WTC11 (cell line): ENCODE measurements around the gene MXRA8. TPM values are rescaled to one million over a fixed set of nuclear protein-coding genes. Genes with fewer than 3 reads are reported as not detected.

Experiments
- ATAC-seq: fragments of 200-7000 bp; cut with Tn5 transposase; 2 replicates; pipeline ENCODE4 v1.10.0; 2021; ENCODE audit warnings: mild to moderate bottlenecking, moderate library complexity
- CTCF ChIA-PET: fragments of 300-600 bp; sonication (Branson Sonifier 250); formaldehyde crosslinking; loops from one replicate; lab custom pipeline; 2021; ENCODE audit warnings: antibody characterized with exemption; lab: Charles Lee
- POLR2A ChIA-PET: fragments of 350-600 bp; sonication (Branson Sonifier 250); formaldehyde crosslinking; loops from one replicate; lab custom pipeline; 2021; ENCODE audit warnings: antibody characterized with exemption; lab: Charles Lee
- DNase-seq: peaks from one replicate; pipeline ENCODE4 v3.0.0; 2021; ENCODE audit warnings: low spot score
- H3K27ac Mint-ChIP-seq: 2 replicates; pipeline ENCODE4 v1.8.0; 2021; ENCODE audit warnings: mixed read lengths
- H3K27me3 Mint-ChIP-seq: 2 replicates; pipeline ENCODE4 v1.8.0; 2021; ENCODE audit warnings: low read depth, mild to moderate bottlenecking, moderate library complexity, mixed read lengths
- H3K36me3 Mint-ChIP-seq: 2 replicates; pipeline ENCODE4 v1.8.0; 2021; ENCODE audit warnings: mixed read lengths
- H3K4me1 Mint-ChIP-seq: 2 replicates; pipeline ENCODE4 v1.8.0; 2022; ENCODE audit warnings: mixed read lengths
- H3K4me3 Mint-ChIP-seq: 2 replicates; pipeline ENCODE4 v1.8.0; 2021; ENCODE audit warnings: mild to moderate bottlenecking, moderate library complexity, mixed read lengths
- H3K9me3 Mint-ChIP-seq: 2 replicates; pipeline ENCODE4 v1.8.0; 2021; ENCODE audit warnings: mixed read lengths
- ATF1 ChIP-seq: sonication (generic); formaldehyde crosslinking; IDR thresholded peaks from 2 replicates; pipeline ENCODE4 v1.8.1; 2023; ENCODE audit warnings: mild to moderate bottlenecking, moderate library complexity, missing genetic modification reagents
- FOXJ3 ChIP-seq: sonication (generic); formaldehyde crosslinking; IDR thresholded peaks from 2 replicates; pipeline ENCODE4 v1.9.0; 2021; ENCODE audit warnings: missing genetic modification reagents, mild to moderate bottlenecking, borderline replicate concordance
- SMAD4 ChIP-seq: sonication (generic); formaldehyde crosslinking; IDR thresholded peaks from 2 replicates; pipeline ENCODE4 v1.8.0; 2022; ENCODE audit warnings: mild to moderate bottlenecking, missing genetic modification reagents
- TP53 ChIP-seq: sonication (generic); formaldehyde crosslinking; IDR thresholded peaks from 2 replicates; pipeline ENCODE4 v1.8.1; 2023; ENCODE audit warnings: mild to moderate bottlenecking, missing genetic modification reagents
- ZNF219 ChIP-seq: sonication (generic); formaldehyde crosslinking; IDR thresholded peaks from 2 replicates; pipeline ENCODE4 v1.8.0; 2023; ENCODE audit warnings: missing genetic modification reagents, mild to moderate bottlenecking, borderline replicate concordance
- ZNF416 ChIP-seq: fragments of 250-450 bp; sonication (Bioruptor Pico); IDR thresholded peaks from 2 replicates; pipeline ENCODE4 v1.9.0; 2021; ENCODE audit warnings: mild to moderate bottlenecking, inconsistent platforms
- total RNA-seq: library from RNA; stranded (reverse); gene quantifications from 3 replicates; pipeline ENCODE4 v1.2.3, GENCODE V29; 2021
- TF ChIP-seq, protein P1 (sequence below): sonication (generic); formaldehyde crosslinking; IDR thresholded peaks from 2 replicates; pipeline ENCODE4 v1.8.0; 2023; ENCODE audit warnings: mild to moderate bottlenecking, missing genetic modification reagents
- TF ChIP-seq, protein P2 (sequence below): sonication (generic); formaldehyde crosslinking; IDR thresholded peaks from 2 replicates; pipeline ENCODE4 v1.8.1; 2022; ENCODE audit warnings: low read depth, missing genetic modification reagents, borderline replicate concordance
- TF ChIP-seq, protein P3 (sequence below): fragments of 250-450 bp; sonication (Bioruptor Pico); IDR thresholded peaks from 2 replicates; pipeline ENCODE4 v1.9.0; 2021; ENCODE audit warnings: mild to moderate bottlenecking
- TF ChIP-seq, protein P4 (sequence below): sonication (generic); formaldehyde crosslinking; IDR thresholded peaks from 2 replicates; pipeline ENCODE4 v1.8.1; 2023; ENCODE audit warnings: mild to moderate bottlenecking, missing genetic modification reagents
- TF ChIP-seq, protein P5 (sequence below): fragments of 250-450 bp; sonication (Bioruptor Pico); conservative IDR thresholded peaks from 2 replicates; pipeline ENCODE4 v1.9.0; 2021; ENCODE audit warnings: mild to moderate bottlenecking
- TF ChIP-seq, protein P6 (sequence below): sonication (generic); formaldehyde crosslinking; IDR thresholded peaks from 2 replicates; pipeline ENCODE4 v1.8.0; 2023; ENCODE audit warnings: missing genetic modification reagents, mild to moderate bottlenecking, borderline replicate concordance
- TF ChIP-seq, protein P7 (sequence below): sonication (generic); formaldehyde crosslinking; IDR thresholded peaks from 2 replicates; pipeline ENCODE4 v1.8.1; 2022; ENCODE audit warnings: low read depth, mild to moderate bottlenecking, moderate library complexity, missing genetic modification reagents, borderline replicate concordance

Gene MXRA8
- total RNA-seq, 1 experiment from 2014 or later: 6.7 TPM

DNA sequence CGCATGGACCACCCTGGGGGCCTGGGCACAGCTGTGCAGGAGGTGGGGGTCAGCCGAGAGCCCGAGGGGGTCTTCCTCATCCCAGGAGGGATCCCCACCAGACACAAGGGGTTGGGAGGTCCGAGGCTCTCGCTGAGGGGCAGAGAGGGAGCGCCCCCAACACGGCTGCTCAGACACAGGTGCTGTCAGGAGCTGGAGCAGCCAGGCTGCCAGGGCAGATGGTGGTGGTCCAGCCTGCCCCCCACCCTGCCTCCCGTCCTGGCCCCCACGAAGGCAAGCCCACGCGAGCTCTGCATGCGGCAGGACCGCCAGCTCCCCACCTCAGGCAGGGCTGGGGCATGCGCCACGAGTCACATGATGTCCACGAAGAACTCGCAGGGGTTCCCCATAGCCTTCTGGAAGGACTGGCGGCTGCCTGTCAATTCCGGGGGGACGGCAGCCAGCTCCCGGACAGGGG, 22.5 kb downstream of the MXRA8 start (continued):
- TF ChIP-seq, protein P1, sequence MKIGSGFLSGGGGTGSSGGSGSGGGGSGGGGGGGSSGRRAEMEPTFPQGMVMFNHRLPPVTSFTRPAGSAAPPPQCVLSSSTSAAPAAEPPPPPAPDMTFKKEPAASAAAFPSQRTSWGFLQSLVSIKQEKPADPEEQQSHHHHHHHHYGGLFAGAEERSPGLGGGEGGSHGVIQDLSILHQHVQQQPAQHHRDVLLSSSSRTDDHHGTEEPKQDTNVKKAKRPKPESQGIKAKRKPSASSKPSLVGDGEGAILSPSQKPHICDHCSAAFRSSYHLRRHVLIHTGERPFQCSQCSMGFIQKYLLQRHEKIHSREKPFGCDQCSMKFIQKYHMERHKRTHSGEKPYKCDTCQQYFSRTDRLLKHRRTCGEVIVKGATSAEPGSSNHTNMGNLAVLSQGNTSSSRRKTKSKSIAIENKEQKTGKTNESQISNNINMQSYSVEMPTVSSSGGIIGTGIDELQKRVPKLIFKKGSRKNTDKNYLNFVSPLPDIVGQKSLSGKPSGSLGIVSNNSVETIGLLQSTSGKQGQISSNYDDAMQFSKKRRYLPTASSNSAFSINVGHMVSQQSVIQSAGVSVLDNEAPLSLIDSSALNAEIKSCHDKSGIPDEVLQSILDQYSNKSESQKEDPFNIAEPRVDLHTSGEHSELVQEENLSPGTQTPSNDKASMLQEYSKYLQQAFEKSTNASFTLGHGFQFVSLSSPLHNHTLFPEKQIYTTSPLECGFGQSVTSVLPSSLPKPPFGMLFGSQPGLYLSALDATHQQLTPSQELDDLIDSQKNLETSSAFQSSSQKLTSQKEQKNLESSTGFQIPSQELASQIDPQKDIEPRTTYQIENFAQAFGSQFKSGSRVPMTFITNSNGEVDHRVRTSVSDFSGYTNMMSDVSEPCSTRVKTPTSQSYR: no peak
- TF ChIP-seq, protein P2, sequence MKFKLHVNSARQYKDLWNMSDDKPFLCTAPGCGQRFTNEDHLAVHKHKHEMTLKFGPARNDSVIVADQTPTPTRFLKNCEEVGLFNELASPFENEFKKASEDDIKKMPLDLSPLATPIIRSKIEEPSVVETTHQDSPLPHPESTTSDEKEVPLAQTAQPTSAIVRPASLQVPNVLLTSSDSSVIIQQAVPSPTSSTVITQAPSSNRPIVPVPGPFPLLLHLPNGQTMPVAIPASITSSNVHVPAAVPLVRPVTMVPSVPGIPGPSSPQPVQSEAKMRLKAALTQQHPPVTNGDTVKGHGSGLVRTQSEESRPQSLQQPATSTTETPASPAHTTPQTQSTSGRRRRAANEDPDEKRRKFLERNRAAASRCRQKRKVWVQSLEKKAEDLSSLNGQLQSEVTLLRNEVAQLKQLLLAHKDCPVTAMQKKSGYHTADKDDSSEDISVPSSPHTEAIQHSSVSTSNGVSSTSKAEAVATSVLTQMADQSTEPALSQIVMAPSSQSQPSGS (CRISPR knock-in tag): no peak
- TF ChIP-seq FOXJ3: no peak
- TF ChIP-seq ATF1 (CRISPR knock-in tag): no peak
- no peak for TF ChIP-seq ZNF416 (CRISPR knock-in tag)
- TF ChIP-seq, protein P3, sequence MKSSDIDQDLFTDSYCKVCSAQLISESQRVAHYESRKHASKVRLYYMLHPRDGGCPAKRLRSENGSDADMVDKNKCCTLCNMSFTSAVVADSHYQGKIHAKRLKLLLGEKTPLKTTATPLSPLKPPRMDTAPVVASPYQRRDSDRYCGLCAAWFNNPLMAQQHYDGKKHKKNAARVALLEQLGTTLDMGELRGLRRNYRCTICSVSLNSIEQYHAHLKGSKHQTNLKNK (CRISPR knock-in tag): no peak
- no peak for TF ChIP-seq SMAD4 (CRISPR knock-in tag)
- TF ChIP-seq, protein P4, sequence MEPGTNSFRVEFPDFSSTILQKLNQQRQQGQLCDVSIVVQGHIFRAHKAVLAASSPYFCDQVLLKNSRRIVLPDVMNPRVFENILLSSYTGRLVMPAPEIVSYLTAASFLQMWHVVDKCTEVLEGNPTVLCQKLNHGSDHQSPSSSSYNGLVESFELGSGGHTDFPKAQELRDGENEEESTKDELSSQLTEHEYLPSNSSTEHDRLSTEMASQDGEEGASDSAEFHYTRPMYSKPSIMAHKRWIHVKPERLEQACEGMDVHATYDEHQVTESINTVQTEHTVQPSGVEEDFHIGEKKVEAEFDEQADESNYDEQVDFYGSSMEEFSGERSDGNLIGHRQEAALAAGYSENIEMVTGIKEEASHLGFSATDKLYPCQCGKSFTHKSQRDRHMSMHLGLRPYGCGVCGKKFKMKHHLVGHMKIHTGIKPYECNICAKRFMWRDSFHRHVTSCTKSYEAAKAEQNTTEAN: no peak
- TF ChIP-seq, protein P5, sequence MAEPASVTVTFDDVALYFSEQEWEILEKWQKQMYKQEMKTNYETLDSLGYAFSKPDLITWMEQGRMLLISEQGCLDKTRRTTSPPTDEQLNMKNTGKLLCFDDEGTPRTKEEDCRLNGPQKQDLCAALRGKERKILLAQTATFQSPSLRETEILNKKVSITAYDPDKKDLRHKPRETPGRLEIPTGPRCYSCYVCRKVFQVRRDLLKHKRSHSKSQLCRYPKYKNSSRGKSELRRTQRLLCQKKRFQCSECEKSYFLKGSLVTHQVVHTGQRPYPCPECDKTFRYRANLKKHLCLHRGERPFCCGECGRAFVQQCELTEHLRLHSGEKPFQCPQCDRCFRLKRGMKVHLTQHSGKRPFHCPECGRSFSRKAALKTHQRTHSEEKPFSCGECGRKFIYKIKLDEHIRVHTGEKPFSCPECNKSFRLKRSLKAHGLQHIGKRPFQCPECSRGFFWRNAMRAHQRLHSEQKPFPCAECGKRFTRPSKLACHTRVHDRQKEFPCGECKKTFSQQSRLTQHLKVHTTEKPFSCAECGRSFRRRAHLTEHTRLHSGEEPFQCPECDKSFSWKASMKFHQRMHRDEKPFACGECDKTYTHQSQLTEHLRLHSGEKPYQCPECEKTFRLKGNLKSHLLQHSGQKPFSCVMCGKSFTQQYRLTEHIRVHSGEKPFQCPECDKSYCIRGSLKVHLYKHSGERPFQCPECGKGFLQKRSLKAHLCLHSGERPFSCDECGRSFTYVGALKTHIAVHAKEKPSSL (CRISPR knock-in tag): no peak

DNA sequence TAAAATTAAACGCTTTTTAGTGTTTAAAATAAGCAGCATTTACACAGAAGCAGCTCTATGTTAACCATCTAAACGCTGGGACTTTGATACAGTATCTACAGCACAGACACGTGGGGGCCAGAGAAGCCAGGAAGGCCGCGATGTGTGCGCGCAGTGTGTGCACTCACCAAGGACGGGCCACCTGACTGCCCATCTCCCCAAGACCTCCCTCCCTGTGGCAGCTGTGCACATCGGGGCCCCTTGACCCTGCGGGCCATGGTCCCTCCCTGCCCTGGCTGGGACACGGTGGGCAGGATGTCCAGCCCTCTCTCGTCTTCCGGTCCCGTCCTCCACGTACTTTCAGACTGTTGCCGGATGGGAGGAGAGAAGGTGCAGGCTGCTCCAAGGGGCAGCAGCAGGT, 23.1 kb downstream of the MXRA8 start:
- TF ChIP-seq TP53 (no peak), ZNF219 (CRISPR knock-in tag) (no peak)
- TF ChIP-seq, protein P6, sequence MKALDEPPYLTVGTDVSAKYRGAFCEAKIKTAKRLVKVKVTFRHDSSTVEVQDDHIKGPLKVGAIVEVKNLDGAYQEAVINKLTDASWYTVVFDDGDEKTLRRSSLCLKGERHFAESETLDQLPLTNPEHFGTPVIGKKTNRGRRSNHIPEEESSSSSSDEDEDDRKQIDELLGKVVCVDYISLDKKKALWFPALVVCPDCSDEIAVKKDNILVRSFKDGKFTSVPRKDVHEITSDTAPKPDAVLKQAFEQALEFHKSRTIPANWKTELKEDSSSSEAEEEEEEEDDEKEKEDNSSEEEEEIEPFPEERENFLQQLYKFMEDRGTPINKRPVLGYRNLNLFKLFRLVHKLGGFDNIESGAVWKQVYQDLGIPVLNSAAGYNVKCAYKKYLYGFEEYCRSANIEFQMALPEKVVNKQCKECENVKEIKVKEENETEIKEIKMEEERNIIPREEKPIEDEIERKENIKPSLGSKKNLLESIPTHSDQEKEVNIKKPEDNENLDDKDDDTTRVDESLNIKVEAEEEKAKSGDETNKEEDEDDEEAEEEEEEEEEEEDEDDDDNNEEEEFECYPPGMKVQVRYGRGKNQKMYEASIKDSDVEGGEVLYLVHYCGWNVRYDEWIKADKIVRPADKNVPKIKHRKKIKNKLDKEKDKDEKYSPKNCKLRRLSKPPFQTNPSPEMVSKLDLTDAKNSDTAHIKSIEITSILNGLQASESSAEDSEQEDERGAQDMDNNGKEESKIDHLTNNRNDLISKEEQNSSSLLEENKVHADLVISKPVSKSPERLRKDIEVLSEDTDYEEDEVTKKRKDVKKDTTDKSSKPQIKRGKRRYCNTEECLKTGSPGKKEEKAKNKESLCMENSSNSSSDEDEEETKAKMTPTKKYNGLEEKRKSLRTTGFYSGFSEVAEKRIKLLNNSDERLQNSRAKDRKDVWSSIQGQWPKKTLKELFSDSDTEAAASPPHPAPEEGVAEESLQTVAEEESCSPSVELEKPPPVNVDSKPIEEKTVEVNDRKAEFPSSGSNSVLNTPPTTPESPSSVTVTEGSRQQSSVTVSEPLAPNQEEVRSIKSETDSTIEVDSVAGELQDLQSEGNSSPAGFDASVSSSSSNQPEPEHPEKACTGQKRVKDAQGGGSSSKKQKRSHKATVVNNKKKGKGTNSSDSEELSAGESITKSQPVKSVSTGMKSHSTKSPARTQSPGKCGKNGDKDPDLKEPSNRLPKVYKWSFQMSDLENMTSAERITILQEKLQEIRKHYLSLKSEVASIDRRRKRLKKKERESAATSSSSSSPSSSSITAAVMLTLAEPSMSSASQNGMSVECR: no peak
- TF ChIP-seq, protein P3 (CRISPR knock-in tag): no peak
- TF ChIP-seq, protein P7, sequence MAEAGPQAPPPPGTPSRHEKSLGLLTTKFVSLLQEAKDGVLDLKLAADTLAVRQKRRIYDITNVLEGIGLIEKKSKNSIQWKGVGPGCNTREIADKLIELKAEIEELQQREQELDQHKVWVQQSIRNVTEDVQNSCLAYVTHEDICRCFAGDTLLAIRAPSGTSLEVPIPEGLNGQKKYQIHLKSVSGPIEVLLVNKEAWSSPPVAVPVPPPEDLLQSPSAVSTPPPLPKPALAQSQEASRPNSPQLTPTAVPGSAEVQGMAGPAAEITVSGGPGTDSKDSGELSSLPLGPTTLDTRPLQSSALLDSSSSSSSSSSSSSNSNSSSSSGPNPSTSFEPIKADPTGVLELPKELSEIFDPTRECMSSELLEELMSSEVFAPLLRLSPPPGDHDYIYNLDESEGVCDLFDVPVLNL (CRISPR knock-in tag): no peak
- ATAC-seq: no peak

More for the DNA sequence above, 23.1 kb downstream of the MXRA8 start:
- ChIA-PET POLR2A (no interaction called here), CTCF (interaction anchor here (1.3 kb wide), 1 partner anchor 43 kb away, joined by 6 read pairs; no protein-coding TSS in a partner anchor)
- peaks cover 4% of the 10 kb centered on the region for H3K36me3 Mint-ChIP-seq
- H3K9me3 Mint-ChIP-seq: no peaks in the 10 kb centered on the region
- DNase-seq: no peak
- no peak overlapping the region for H3K4me3 Mint-ChIP-seq
- H3K27ac Mint-ChIP-seq: no peak overlapping the region
- H3K27me3 Mint-ChIP-seq: no peaks in the 10 kb centered on the region
- no peaks in the 10 kb centered on the region for H3K4me1 Mint-ChIP-seq
